Activated B cell treated with CpG ODN at 0.5 μM for 24 hours (primary cell): Measurements from ENCODE around the gene WWP2. TPM values are rescaled to one million over a fixed set of nuclear protein-coding genes. Genes with fewer than 3 reads are reported as not detected.

ENCODE experiments used
- ATAC-seq: fragments of 200-7000 bp; cut with Tn5 transposase; one replicate; pipeline ENCODE4 v1.10.0; 2021; ENCODE audit warnings: low read depth, mild to moderate bottlenecking, moderate library complexity
- CTCF ChIA-PET: fragments of 350-600 bp; sonication (Branson Sonifier 250); formaldehyde crosslinking; loops from one replicate; lab custom pipeline; 2021; ENCODE audit warnings: antibody characterized with exemption; lab: Charles Lee
- POLR2A ChIA-PET: fragments of 350-600 bp; sonication (Branson Sonifier 250); formaldehyde crosslinking; loops from one replicate; lab custom pipeline; 2021; ENCODE audit warnings: antibody characterized with exemption; lab: Charles Lee
- DNase-seq: peaks from one replicate; pipeline ENCODE4 v3.0.0; 2022
- H3K27ac Mint-ChIP-seq: one replicate; pipeline ENCODE4 v1.8.0; 2020; ENCODE audit warnings: mixed read lengths
- H3K27me3 Mint-ChIP-seq: one replicate; pipeline ENCODE4 v1.8.0; 2021; ENCODE audit warnings: mixed read lengths
- H3K36me3 Mint-ChIP-seq: one replicate; pipeline ENCODE4 v1.8.0; 2021; ENCODE audit warnings: low read depth, mixed read lengths
- H3K4me1 Mint-ChIP-seq: one replicate; pipeline ENCODE4 v1.8.0; 2021; ENCODE audit warnings: mixed read lengths
- H3K4me3 Mint-ChIP-seq: one replicate; pipeline ENCODE4 v1.8.0; 2020; ENCODE audit warnings: mild to moderate bottlenecking, mixed read lengths
- H3K9me3 Mint-ChIP-seq: one replicate; pipeline ENCODE4 v1.8.0; 2020; ENCODE audit warnings: mixed read lengths
- CTCF ChIP-seq: fragments of 200-600 bp; IDR thresholded peaks from one replicate; pipeline ENCODE4 v1.8.0; 2022; ENCODE audit warnings: antibody characterized with exemption, mild to moderate bottlenecking
- intact Hi-C: fragments of 100-400 bp; cut with micrococcal nuclease; formaldehyde crosslinking; loops from one replicate; pipeline ENCODE4 v1.15.1; 2024
- total RNA-seq: library from RNA; stranded (reverse); gene quantifications from 2 replicates; pipeline ENCODE4 v1.2.3, GENCODE V29; 2022

Gene WWP2
- total RNA-seq, 1 donor from 2014 or later: 80.8 TPM

- DNase-seq (no peak), ATAC-seq (no peak)
- H3K27me3 Mint-ChIP-seq: no peaks in the 10 kb centered on the region
- H3K4me1 Mint-ChIP-seq: no peaks in the 10 kb centered on the region
- no peak overlapping the region for H3K4me3 Mint-ChIP-seq
- ChIA-PET CTCF (no interaction called here), POLR2A (no interaction called here)
- no peak for TF ChIP-seq CTCF
- no peaks in the 10 kb centered on the region for H3K9me3 Mint-ChIP-seq
- H3K36me3 Mint-ChIP-seq: peaks cover 38% of the 10 kb centered on the region
- no peak overlapping the region for H3K27ac Mint-ChIP-seq
- intact Hi-C loops: no loop called here
These were observed 67.2 kb downstream of the WWP2 start for GRCh38 chr16:69829338-69829737.

GRCh38 chr16:69830146-69830533 is 68.0 kb downstream of the WWP2 start:
- H3K4me3 Mint-ChIP-seq: no peak overlapping the region
- no peak for ATAC-seq
- no peak overlapping the region for H3K27ac Mint-ChIP-seq
- H3K4me1 Mint-ChIP-seq: no peaks in the 10 kb centered on the region
- H3K27me3 Mint-ChIP-seq: no peaks in the 10 kb centered on the region
- no peak for DNase-seq
- TF ChIP-seq CTCF: no peak
- CTCF ChIA-PET: no interaction called here
- peaks cover 40% of the 10 kb centered on the region for H3K36me3 Mint-ChIP-seq
- no peaks in the 10 kb centered on the region for H3K9me3 Mint-ChIP-seq
- intact Hi-C loops: no loop called here
- POLR2A ChIA-PET: no interaction called here

GRCh38 chr16:69830534-69831211 is 68.5 kb downstream of the WWP2 start:
- no peaks in the 10 kb centered on the region for H3K27me3 Mint-ChIP-seq
- intact Hi-C loops: no loop called here
- H3K4me3 Mint-ChIP-seq: no peak overlapping the region
- POLR2A ChIA-PET: no interaction called here
- ATAC-seq (no peak), DNase-seq (no peak)
- no peaks in the 10 kb centered on the region for H3K4me1 Mint-ChIP-seq
- H3K27ac Mint-ChIP-seq: no peak overlapping the region
- no peak for TF ChIP-seq CTCF
- H3K9me3 Mint-ChIP-seq: no peaks in the 10 kb centered on the region
- H3K36me3 Mint-ChIP-seq: peaks cover 40% of the 10 kb centered on the region
- CTCF ChIA-PET: no interaction called here

GRCh38 chr16:69831212-69832123 is 69.3 kb downstream of the WWP2 start:
- Mint-ChIP-seq H3K4me1 (no peaks in the 10 kb centered on the region), H3K27ac (no peak overlapping the region), H3K9me3 (no peaks in the 10 kb centered on the region), H3K4me3 (no peak overlapping the region), H3K36me3 (peaks cover 40% of the 10 kb centered on the region), H3K27me3 (no peaks in the 10 kb centered on the region)
- ATAC-seq (no peak), DNase-seq (no peak)
- ChIA-PET CTCF (no interaction called here), POLR2A (no interaction called here)
- intact Hi-C loops: no loop called here
- TF ChIP-seq CTCF: no peak
